HG02884 (cell line): ENCODE results near the gene CRELD2.
"Not testable (repeated sequence)": the region's sequence is repeated elsewhere in the genome, so short reads cannot be mapped to it uniquely, and the experiment has no call there.

Source experiments
- ATAC-seq: cut with Tn5 transposase; IDR thresholded peaks from one replicate; pipeline ENCODE4 v1.9.1; 2021; ENCODE audit warnings: mild to moderate bottlenecking, moderate library complexity; ENCODE audit not compliant: unreplicated experiment

CRELD2 gene

DNA sequence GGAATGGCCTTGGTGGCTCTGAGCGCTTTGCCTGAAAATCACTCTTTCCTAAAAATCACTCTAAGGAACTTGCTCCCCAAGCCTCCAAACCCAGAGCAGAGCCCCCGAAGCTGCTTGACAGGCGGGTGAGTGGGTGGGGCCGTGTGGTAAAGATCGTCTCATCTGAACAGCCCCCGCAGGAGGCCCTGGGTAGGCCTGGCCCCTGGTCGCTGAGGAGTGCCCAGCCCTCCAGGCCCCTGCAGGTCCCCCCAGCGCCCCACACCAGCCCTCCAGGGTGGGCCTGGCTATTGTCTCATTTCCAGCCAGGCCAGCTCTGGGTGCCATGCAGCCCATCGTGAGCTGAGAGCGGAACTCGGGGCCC, 25.0 kb downstream of the CRELD2 start:
- no peak for ATAC-seq

- no peak for ATAC-seq
Measured at GRCh38 chr22:49943771-49944398, 25.5 kb downstream of the CRELD2 start.

DNA sequence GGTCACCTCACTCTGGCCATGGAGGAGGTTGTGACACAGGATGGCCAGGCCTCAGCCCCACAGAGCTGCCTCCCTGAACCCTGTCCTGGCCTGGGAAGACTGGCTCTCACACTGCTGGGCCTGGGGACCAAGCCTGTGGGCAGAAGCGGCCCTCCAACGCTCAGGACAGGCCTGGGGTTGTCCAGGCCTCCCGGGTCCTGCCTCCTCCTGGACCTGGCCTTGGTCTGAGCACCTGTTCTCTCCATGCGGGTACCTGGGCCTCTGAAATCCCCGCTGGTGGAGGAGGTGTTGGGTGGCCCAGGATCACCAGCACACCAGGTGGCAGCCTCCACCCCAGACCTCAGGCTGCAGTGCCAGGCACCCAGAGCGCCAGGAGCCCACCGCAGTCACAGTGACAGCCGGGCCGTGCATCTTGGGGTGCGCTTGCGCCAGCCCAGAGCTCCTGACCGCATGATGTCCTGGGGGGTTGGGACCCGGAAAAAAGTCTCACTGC, 26.0 kb downstream of the CRELD2 start:
- no peak for ATAC-seq

GRCh38 chr22:49945042-49945794, 26.8 kb downstream of the CRELD2 start:
- not testable (repeated sequence) for ATAC-seq

- no peak for ATAC-seq
Measured at GRCh38 chr22:49946612-49947295, 28.3 kb downstream of the CRELD2 start.

DNA sequence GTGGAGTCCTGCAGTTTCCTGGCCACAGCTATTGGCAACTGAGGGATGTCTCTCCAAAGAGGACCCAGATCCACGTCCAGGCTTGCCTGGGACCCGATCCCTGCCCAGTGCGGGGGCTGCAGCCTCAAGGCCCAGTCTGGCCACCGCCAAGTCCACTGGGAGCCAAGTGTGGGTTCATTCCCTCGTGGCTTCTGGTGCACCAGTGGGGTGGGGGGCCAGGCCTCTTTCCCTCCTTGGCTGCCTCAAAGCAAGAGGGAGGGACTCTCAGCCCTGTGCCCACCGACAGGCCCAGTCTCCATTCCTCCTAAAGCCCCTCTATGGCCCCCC, 28.8 kb downstream of the CRELD2 start:
- ATAC-seq = no peak

- ATAC-seq = no peak
Measured at GRCh38 chr22:49948116-49948957, 29.9 kb downstream of the CRELD2 start.

- no peak for ATAC-seq
Measured at GRCh38 chr22:49948958-49949913, 30.8 kb downstream of the CRELD2 start.

- no peak for ATAC-seq
Measured at GRCh38 chr22:49949914-49950292, 31.5 kb downstream of the CRELD2 start.

GRCh38 chr22:49950396-49950994, 32.1 kb downstream of the CRELD2 start:
- ATAC-seq = no peak

DNA sequence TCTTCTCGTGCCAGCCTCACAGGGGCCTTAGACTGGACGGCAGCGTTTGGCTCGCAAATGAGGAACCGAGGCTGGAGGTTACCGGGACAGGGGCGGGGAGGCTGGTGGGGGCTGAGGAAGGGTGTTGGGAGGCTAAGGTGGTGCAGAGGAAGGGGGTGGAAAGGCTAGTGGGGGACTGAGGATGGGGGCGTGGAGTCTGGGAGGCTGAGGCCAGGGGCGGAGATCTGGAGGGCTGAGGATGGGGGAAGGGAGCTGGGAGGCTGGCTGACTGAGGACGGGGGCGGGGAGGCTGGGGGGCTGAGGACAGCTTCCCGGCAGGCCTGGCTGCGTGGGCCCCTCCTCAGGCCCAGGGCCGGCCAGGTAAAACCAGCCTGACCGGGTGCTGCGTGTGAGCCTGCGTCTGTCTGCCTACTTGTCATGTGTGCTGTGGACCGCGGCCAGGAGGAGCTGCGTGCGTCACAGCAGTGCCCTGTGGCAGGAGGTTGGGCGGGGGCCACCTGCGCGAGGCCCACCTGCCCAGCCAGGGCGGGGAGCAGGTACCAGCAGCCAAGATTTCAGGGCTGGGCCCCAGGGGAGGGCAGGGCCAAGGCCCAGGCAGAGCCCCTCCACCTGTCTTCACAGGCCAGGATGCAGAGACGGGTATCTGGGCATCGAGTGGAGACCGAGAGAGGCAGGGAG, 32.7 kb downstream of the CRELD2 start:
- no peak for ATAC-seq

DNA sequence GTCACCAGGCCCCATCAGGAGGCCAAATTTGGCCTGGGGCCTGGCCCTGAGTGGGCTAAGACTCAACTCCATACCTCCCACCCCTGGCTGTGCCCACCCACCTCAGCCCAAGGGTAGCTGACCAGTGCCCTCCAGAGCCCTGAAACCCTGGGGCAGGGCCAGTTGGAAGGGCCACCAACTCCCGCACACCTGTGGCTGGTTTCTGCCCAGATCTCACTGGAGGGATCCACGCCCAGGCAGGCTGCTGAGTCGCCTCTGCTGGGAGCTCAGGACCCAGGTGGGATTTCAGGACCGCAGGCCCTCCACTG, 33.2 kb downstream of the CRELD2 start:
- ATAC-seq = no peak

DNA sequence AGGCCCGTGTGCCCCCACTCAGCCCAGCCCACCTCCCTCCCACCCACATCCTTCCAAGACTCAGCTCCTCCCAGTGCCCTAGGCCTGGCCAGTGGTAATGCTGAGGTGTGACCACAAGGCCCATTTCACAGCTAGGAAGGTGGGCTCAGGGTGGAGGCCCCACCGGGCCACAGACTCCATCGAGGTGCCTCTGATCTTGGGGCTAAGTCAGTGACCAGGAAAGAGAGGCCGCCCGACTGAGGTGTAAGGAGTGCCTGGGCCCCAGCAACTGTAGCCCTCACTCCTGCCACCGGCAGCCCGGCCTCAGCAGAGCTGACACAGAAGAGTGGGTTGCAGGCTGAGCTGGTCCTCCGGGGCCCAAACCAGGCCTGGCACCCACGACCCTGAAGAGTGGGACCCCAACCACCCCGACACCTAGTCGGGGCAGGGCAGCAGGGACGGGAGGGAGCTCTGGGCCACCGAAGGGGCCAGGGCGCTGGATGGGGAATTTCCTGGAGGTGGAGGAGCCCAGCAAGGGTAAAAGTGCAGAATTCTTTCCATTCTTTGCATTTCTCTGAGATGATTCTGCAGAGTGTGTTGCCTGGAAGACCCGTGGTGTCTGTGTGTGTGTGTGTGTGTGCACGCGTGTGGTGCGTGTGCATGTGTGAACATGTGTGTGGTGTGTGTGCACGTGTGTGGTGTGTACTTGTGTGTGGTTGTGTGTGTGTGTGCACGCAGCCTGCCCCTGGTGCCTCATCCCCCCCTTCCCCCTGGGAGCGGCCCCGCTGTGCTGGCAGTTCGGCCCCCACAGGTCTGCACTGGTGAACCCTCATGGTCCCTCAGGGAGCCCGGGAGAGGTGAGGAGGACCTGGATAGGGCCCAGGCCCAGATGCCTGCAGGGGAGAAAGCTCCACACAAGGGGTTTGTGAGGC, 33.8 kb downstream of the CRELD2 start:
- no peak for ATAC-seq

DNA sequence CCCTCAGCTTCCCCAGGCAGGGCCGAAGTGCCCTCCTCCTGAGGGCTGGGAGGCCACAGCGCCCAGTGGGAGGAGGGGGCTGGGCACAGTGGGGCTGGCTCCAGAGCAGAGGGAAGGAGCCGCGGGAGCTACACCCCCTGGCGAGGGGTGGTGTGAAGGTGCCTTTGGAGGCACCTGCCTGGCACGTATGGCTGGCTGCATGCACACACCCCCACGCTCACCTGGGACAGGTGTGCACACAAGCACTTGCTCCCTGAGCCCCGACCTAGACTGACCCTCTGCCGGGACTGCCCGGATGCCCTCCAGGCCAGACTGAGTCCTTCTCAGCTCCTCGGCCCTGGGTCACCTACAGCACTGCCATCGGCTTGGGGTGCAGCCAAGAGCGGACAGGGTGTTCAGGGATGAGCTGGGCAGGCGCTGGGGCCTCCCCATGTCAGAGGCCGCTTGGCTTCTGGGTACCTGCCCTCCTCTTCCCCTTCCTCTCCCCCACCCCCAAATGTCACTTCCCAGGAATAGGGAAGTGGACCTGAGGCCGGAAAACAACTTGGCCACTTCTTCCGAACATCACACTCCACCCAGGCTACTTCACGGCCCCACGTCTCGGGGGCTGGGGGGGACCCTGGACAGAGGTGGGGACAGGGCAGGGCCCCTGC, 34.7 kb downstream of the CRELD2 start:
- no peak for ATAC-seq

GRCh38 chr22:49953680-49954344, 35.4 kb downstream of the CRELD2 start:
- no peak for ATAC-seq

DNA sequence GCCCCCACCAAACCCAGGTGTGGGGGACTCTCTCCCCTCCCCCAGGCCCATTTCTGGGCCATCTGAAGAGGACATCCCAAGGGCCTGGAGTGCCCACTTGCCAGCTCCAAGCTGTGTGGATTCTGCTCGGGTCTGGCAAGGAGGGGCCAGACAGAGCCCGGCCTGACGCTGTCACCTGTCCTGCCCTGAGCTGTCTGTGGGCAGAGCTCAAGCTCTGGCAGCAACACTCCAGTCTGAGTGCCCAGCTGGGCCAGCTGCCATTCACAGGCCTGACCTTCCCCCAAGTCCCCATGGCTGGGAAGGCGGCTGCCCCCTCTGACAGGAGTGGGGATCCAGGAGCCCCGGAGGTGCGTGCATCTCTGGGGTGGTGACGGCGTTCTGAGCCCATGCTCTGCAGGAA, 35.9 kb downstream of the CRELD2 start:
- ATAC-seq = no peak

DNA sequence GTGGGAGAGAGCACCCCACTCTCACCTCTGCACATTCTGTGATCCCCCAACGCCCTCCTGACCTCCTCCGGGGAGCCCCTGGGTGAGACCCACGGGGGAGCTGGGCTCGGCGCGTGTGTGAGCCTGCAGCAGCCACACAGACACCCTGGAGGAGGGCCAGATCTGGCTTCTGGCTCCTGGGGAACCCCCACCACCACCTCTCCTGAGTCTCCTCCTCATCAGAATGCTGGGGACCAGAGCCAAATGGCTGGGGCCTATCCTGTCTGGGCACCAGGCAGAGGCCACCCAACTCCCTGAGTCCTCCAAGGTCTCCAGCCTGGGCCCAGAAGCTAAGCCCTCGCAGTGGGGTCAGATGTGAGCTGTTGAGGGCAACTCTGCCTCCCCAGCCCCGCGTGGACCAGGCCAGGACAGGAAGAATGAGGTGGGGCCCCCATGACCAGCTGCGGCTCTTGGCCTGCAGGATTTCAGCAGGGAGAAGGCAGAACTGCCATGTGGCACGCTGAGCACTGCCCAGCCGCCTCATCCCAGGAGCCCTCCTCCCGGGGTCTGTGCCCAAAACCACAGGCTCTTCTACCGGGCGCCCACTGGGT, 36.7 kb downstream of the CRELD2 start:
- ATAC-seq = no peak
